Hepatocyte (in vitro differentiated cells): ENCODE measurements around the gene TCEA2. TPM values are rescaled to one million over a fixed set of nuclear protein-coding genes. Genes with fewer than 3 reads are reported as not detected.

Experiments used
- DNase-seq: peaks from one replicate; pipeline ENCODE4 v3.0.0-alpha.2; 2016; ENCODE audit warnings: low spot score
- H2AFZ ChIP-seq: fragments of 200-600 bp; sonication (generic); 2 replicates; pipeline ENCODE4 v1.6.0; 2016; ENCODE audit warnings: antibody characterized with exemption, mild to moderate bottlenecking
- H3K27ac ChIP-seq: fragments of 200-600 bp; sonication (generic); 2 replicates; pipeline ENCODE4 v1.5.1; 2016; ENCODE audit warnings: mild to moderate bottlenecking
- H3K27me3 ChIP-seq: fragments of 200-600 bp; sonication (generic); 2 replicates; pipeline ENCODE4 v1.6.1; 2016
- H3K36me3 ChIP-seq: fragments of 200-600 bp; sonication (generic); replicated peaks from 2 replicates; pipeline ENCODE4 v1.5.1; 2016; ENCODE audit warnings: low read depth; ENCODE audit not compliant: insufficient read depth
- H3K4me1 ChIP-seq: fragments of 200-600 bp; sonication (generic); 2 replicates; pipeline ENCODE4 v1.5.1; 2016; ENCODE audit warnings: mild to moderate bottlenecking, moderate library complexity; ENCODE audit not compliant: insufficient read depth
- H3K4me2 ChIP-seq: fragments of 200-600 bp; sonication (generic); 2 replicates; pipeline ENCODE4 v1.6.0; 2016
- H3K4me3 ChIP-seq: fragments of 200-600 bp; sonication (generic); 2 replicates; pipeline ENCODE4 v1.5.1; 2016; ENCODE audit warnings: mild to moderate bottlenecking
- H3K79me2 ChIP-seq: fragments of 200-600 bp; sonication (generic); 2 replicates; pipeline ENCODE4 v1.6.0; 2017; ENCODE audit warnings: mild to moderate bottlenecking
- H3K9me2 ChIP-seq: fragments of 200-600 bp; sonication (generic); replicated peaks from 2 replicates; pipeline ENCODE4 v1.6.0; 2017; ENCODE audit warnings: mild to moderate bottlenecking; ENCODE audit not compliant: insufficient read depth
- H3K9me3 ChIP-seq: fragments of 200-600 bp; sonication (generic); 2 replicates; pipeline ENCODE4 v1.5.1; 2016; ENCODE audit warnings: low read depth, mild to moderate bottlenecking
- H4K20me1 ChIP-seq: fragments of 200-600 bp; sonication (generic); 2 replicates; pipeline ENCODE4 v1.6.0; 2016; ENCODE audit warnings: mild to moderate bottlenecking; ENCODE audit not compliant: insufficient read depth, poor library complexity, severe bottlenecking
- CTCF ChIP-seq: fragments of 200-600 bp; sonication (generic); IDR thresholded peaks from 2 replicates; pipeline ENCODE4 v1.5.1; 2016; ENCODE audit warnings: antibody characterized with exemption, mild to moderate bottlenecking; ENCODE audit not compliant: poor library complexity
- EZH2 ChIP-seq: fragments of 200-600 bp; sonication (generic); IDR thresholded peaks from 2 replicates; pipeline ENCODE4 v1.6.1; 2016; ENCODE audit warnings: antibody characterized with exemption, mild to moderate bottlenecking, borderline replicate concordance
- EZH2phosphoT487 ChIP-seq: fragments of 200-600 bp; sonication (generic); IDR thresholded peaks from one replicate; pipeline ENCODE4 v1.6.1; 2018; ENCODE audit warnings: antibody characterized with exemption, mild to moderate bottlenecking, low read depth, moderate library complexity; ENCODE audit not compliant: unreplicated experiment, severe bottlenecking
- WGBS: methylation state at CpG from one replicate; pipeline ENCODE4 v1.1.6; 2016; ENCODE audit warnings: low lambda C conversion rate; ENCODE audit errors: missing lambda C conversion rate; 5-methylcytosine and 5-hydroxymethylcytosine counted together
- polyA plus RNA-seq: library from polyadenylated mRNA; unstranded; fragments of >200 nt; fragmentation: Nextera tagmentation; extraction: Ambion mirVana; gene quantifications from 2 replicates; pipeline ENCODE4 v1.2.1, GENCODE V29; 2016
- total RNA-seq: library from RNA; depleted of rRNA; stranded (reverse); fragments of >200 nt; gene quantifications from 2 replicates; pipeline ENCODE4 v1.2.3, GENCODE V29; 2014

Gene TCEA2
- total and polyA plus RNA-seq, 2 experiments from 2014 or later, result 26.0 to 74.2 TPM

DNA sequence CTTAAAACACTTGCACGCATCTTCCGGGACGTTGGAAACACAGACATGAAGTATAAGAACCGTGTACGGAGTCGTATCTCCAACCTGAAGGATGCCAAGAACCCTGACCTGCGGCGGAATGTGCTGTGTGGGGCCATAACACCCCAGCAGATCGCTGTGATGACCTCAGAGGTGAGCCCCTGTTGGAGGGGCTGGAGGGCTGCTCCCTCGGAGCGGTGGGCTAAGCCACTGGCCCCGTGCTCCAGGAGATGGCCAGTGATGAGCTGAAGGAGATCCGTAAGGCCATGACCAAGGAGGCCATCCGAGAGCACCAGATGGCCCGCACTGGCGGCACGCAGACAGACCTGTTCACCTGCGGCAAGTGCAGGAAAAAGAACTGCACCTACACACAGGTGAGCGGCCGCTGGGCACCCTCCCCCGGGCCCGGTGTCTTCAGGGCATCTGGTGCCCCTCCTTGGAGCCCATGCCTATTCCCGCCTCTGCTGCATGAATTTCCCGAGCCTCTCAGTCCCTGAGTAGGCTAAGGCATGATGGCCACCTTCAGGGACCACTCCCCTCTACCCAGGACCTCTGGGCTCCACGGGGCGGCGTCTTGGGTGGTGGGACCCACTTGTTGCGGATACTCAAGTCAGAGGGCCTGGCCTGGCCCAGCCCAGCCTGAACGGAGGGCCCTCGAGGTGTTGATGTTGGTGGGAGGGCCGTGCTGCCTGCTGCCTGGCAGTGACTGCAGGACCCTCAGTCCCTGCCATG lies 7.4 kb downstream of the TCEA2 start:
- Histone ChIP-seq H3K36me3 (no peaks in the 10 kb centered on the region), H3K4me3 (no peak overlapping the region), H4K20me1 (no peaks in the 10 kb centered on the region), H3K79me2 (no peaks in the 10 kb centered on the region), H3K9me2 (no peaks in the 10 kb centered on the region), H3K4me2 (no peak overlapping the region), H3K9me3 (no peaks in the 10 kb centered on the region), H3K27me3 (no peaks in the 10 kb centered on the region), H3K27ac (no peak overlapping the region), H2AFZ (no peak overlapping the region), H3K4me1 (no peaks in the 10 kb centered on the region)
- TF ChIP-seq CTCF, result no peak
- TF ChIP-seq EZH2phosphoT487, result no peak
- no peak for TF ChIP-seq EZH2
- no peak for DNase-seq
- WGBS, result 98% methylated on average over 31 of the region's 31 CpGs

- H2AFZ ChIP-seq, result no peak overlapping the region
- WGBS, result 93% methylated on average over 29 of the region's 30 CpGs
- H3K4me1 ChIP-seq, result no peaks in the 10 kb centered on the region
- no peak overlapping the region for H3K4me3 ChIP-seq
- no peak for DNase-seq
- H3K79me2 ChIP-seq, result no peaks in the 10 kb centered on the region
- no peak overlapping the region for H3K27ac ChIP-seq
- no peaks in the 10 kb centered on the region for H3K9me3 ChIP-seq
- H3K4me2 ChIP-seq, result no peak overlapping the region
- no peaks in the 10 kb centered on the region for H4K20me1 ChIP-seq
- H3K27me3 ChIP-seq, result no peaks in the 10 kb centered on the region
- H3K9me2 ChIP-seq, result no peaks in the 10 kb centered on the region
- H3K36me3 ChIP-seq, result no peaks in the 10 kb centered on the region
- TF ChIP-seq EZH2 (no peak), EZH2phosphoT487 (no peak), CTCF (no peak)
Measured at GRCh38 chr20:64071341-64072332, 8.6 kb downstream of the TCEA2 start.

GRCh38 chr20:64072498-64073063 lies 9.6 kb downstream of the TCEA2 start:
- no peak overlapping the region for H2AFZ ChIP-seq
- TF ChIP-seq CTCF (no peak), EZH2phosphoT487 (no peak), EZH2 (no peak)
- H3K9me3 ChIP-seq, result no peaks in the 10 kb centered on the region
- no peaks in the 10 kb centered on the region for H3K27me3 ChIP-seq
- DNase-seq, result no peak
- H3K9me2 ChIP-seq, result no peaks in the 10 kb centered on the region
- H3K4me2 ChIP-seq, result no peak overlapping the region
- no peaks in the 10 kb centered on the region for H4K20me1 ChIP-seq
- no peak overlapping the region for H3K27ac ChIP-seq
- no peak overlapping the region for H3K4me3 ChIP-seq
- no peaks in the 10 kb centered on the region for H3K4me1 ChIP-seq
- H3K36me3 ChIP-seq, result no peaks in the 10 kb centered on the region
- 90% methylated on average over 14 of the region's 14 CpGs for WGBS
- H3K79me2 ChIP-seq, result no peaks in the 10 kb centered on the region
